GM12878 (cell line): Measurements from ENCODE around the gene MYO7A. TPM values are rescaled to one million over a fixed set of nuclear protein-coding genes. Genes with fewer than 3 reads are reported as not detected.

Experiments used
- ATAC-seq: fragments of 200-7000 bp; cut with Tn5 transposase; 3 replicates; pipeline ENCODE4 v1.9.1; 2020; ENCODE audit warnings: mild to moderate bottlenecking, moderate library complexity
- BruUV-seq: library from RNA; stranded (reverse); fragments of 400-500 nt; replicated peaks from 2 replicates; lab custom pipeline; 2021; lab: Mats Ljungman, UMichigan
- CTCF ChIA-PET: fragments of 300-600 bp; sonication (Branson Sonifier 250); formaldehyde crosslinking; extraction: SDS; loops from one replicate; lab custom pipeline; 2021; ENCODE audit warnings: inconsistent platforms; lab: Yijun Ruan, JAX
- POLR2A ChIA-PET: fragments of 350-600 bp; formaldehyde crosslinking; extraction: SDS; loops from one replicate; lab custom pipeline; 2021; ENCODE audit warnings: inconsistent platforms; lab: Charles Lee
- RAD21 ChIA-PET: fragments of 300-600 bp; sonication (Branson Sonifier 250); formaldehyde crosslinking; loops from one replicate; lab custom pipeline; 2023; ENCODE audit warnings: antibody characterized with exemption; ENCODE audit not compliant: unreplicated experiment; lab: Charles Lee
- SMC1A ChIA-PET: fragments of 300-600 bp; sonication (Branson Sonifier 250); formaldehyde crosslinking; loops from one replicate; lab custom pipeline; 2023; ENCODE audit not compliant: unreplicated experiment, uncharacterized antibody; lab: Charles Lee
- DNase-seq: peaks from one replicate; pipeline ENCODE4 v3.0.0-alpha.2; 2011; ENCODE audit warnings: low read depth, low spot score
- FAIRE-seq: peaks from 3 replicates; lab custom pipeline; 2011; peaks lifted over from hg19 to GRCh38; lab: Jason Lieb, UNC
- H2AFZ ChIP-seq: 2 replicates; pipeline ENCODE4 v1.6.0; 2011; ENCODE audit warnings: low read depth, low read length, control low read depth; ENCODE audit not compliant: control insufficient read depth
- H3K27ac ChIP-seq: 2 replicates; pipeline ENCODE4 v1.5.1; 2011; ENCODE audit warnings: control low read depth; ENCODE audit not compliant: control insufficient read depth, insufficient read depth
- H3K27me3 ChIP-seq, 2 experiments: replicated peaks in 1 of 2; 2 replicates each; pipeline versions ENCODE4 v1.6.0 to v1.6.1; 2011; ENCODE audit warnings: low read length in 1 of 2; ENCODE audit not compliant: control insufficient read depth in 2 of 2, insufficient read depth in 2 of 2
- H3K36me3 ChIP-seq, 2 experiments: 2 replicates each; pipeline ENCODE4 v1.5.1; 2011; ENCODE audit warnings: low read length in 1 of 2; ENCODE audit not compliant: control insufficient read depth in 2 of 2, insufficient read depth in 2 of 2
- H3K4me1 ChIP-seq: 2 replicates; pipeline ENCODE4 v1.6.1; 2011; ENCODE audit warnings: mild to moderate bottlenecking, low read length, moderate library complexity, mixed read lengths; ENCODE audit not compliant: control insufficient read depth, insufficient read depth
- H3K4me2 ChIP-seq: 2 replicates; pipeline ENCODE4 v1.6.0; 2011; ENCODE audit warnings: control low read depth; ENCODE audit not compliant: control insufficient read depth, insufficient read depth
- H3K4me3 ChIP-seq: fragments of 200-600 bp; sonication (generic); 2 replicates; pipeline ENCODE4 v1.5.1; 2016
- H3K79me2 ChIP-seq: 2 replicates; pipeline ENCODE4 v1.6.0; 2011; ENCODE audit warnings: low read length; ENCODE audit not compliant: control insufficient read depth, insufficient read depth
- H3K9ac ChIP-seq: 2 replicates; pipeline ENCODE4 v1.8.0; 2011; ENCODE audit warnings: low read length, control low read depth, mixed read lengths; ENCODE audit not compliant: control insufficient read depth, insufficient read depth
- H3K9me3 ChIP-seq: replicated peaks from 3 replicates; pipeline ENCODE4 v1.5.1; 2011; ENCODE audit warnings: mild to moderate bottlenecking, low read length; ENCODE audit not compliant: control insufficient read depth, insufficient read depth
- H4K20me1 ChIP-seq: 2 replicates; pipeline ENCODE4 v1.6.0; 2011; ENCODE audit not compliant: control insufficient read depth, insufficient read depth
- ATF3 ChIP-seq: IDR thresholded peaks from 2 replicates; pipeline ENCODE4 v1.6.1; 2011; ENCODE audit warnings: low read depth, mild to moderate bottlenecking, low read length, moderate library complexity, borderline replicate concordance; ENCODE audit errors: extremely low read depth
- CREM ChIP-seq: IDR thresholded peaks from 2 replicates; pipeline ENCODE4 v1.6.1; 2014; ENCODE audit warnings: antibody characterized with exemption, low read depth
- DPF2 ChIP-seq: fragments of 450-650 bp; IDR thresholded peaks from 2 replicates; pipeline ENCODE4 v1.6.1; 2017; ENCODE audit warnings: mild to moderate bottlenecking
- E2F8 ChIP-seq: fragments of 450-650 bp; IDR thresholded peaks from 2 replicates; pipeline ENCODE4 v1.6.1; 2018; ENCODE audit warnings: mild to moderate bottlenecking, low read depth, moderate library complexity; ENCODE audit not compliant: partially characterized antibody
- IKZF1 ChIP-seq: fragments of 450-650 bp; conservative IDR thresholded peaks from 2 replicates; pipeline ENCODE4 v1.6.1; 2017; ENCODE audit warnings: antibody characterized with exemption, mild to moderate bottlenecking
- IKZF2 ChIP-seq, 2 experiments: fragments of 450-650 bp; IDR thresholded peaks; 2 replicates each; pipeline ENCODE4 v1.6.1; 2017; ENCODE audit warnings: mild to moderate bottlenecking in 2 of 2, moderate library complexity in 2 of 2
- JUND ChIP-seq: IDR thresholded peaks from 2 replicates; pipeline ENCODE4 v1.6.1; 2012; ENCODE audit warnings: low read depth, mild to moderate bottlenecking, low read length, improper control_type of control experiment, moderate library complexity
- LARP7 ChIP-seq: fragments of 450-650 bp; IDR thresholded peaks from 2 replicates; pipeline ENCODE4 v1.6.1; 2017; ENCODE audit warnings: mild to moderate bottlenecking
- MEF2A ChIP-seq: IDR thresholded peaks from 2 replicates; pipeline ENCODE4 v1.6.1; 2011; ENCODE audit warnings: low read depth, mild to moderate bottlenecking, low read length, moderate library complexity; ENCODE audit not compliant: insufficient read depth
- NR2F1 ChIP-seq: fragments of 450-650 bp; conservative IDR thresholded peaks from 2 replicates; pipeline ENCODE4 v1.6.1; 2017; ENCODE audit warnings: mild to moderate bottlenecking
- SIX5 ChIP-seq: IDR thresholded peaks from 2 replicates; pipeline ENCODE4 v1.6.1; 2011; ENCODE audit warnings: mild to moderate bottlenecking, low read depth, low read length, moderate library complexity; ENCODE audit not compliant: severe bottlenecking
- SMAD1 ChIP-seq: fragments of 450-650 bp; IDR thresholded peaks from 2 replicates; pipeline ENCODE4 v1.6.1; 2018; ENCODE audit warnings: mild to moderate bottlenecking, low read depth; ENCODE audit not compliant: partially characterized antibody
- WRNIP1 ChIP-seq: IDR thresholded peaks from 2 replicates; pipeline ENCODE4 v1.6.1; 2011; ENCODE audit warnings: low read depth, low read length, improper control_type of control experiment, borderline replicate concordance
- ZNF24 ChIP-seq: fragments of 450-650 bp; IDR thresholded peaks from 2 replicates; pipeline ENCODE4 v1.6.1; 2017; ENCODE audit warnings: antibody characterized with exemption, mild to moderate bottlenecking
- WGBS: methylation state at CpG from one replicate; pipeline ENCODE4 v1.1.6; 2016; ENCODE audit warnings: low lambda C conversion rate; ENCODE audit not compliant: insufficient replicate concordance, insufficient coverage; ENCODE audit errors: missing lambda C conversion rate; 5-methylcytosine and 5-hydroxymethylcytosine counted together
- in situ Hi-C: fragments of 300-500 bp; cut with MboI; formaldehyde crosslinking; loops from 9 replicates; pipeline ENCODE4 v1.14.3; 2018; ENCODE audit warnings: mixed read lengths
- intact Hi-C: fragments of 100-400 bp; cut with micrococcal nuclease; formaldehyde crosslinking; loops from one replicate; pipeline ENCODE4 v1.14.2; 2022; ENCODE audit not compliant: unreplicated experiment
- polyA plus RNA-seq, 11 experiments: library from polyadenylated mRNA; depleted of rRNA in 4 of 11; unstranded in 6 of 11; stranded (reverse) in 5 of 11; fragments of >200 nt; fragmentation: Nextera tagmentation in 4 of 11; fragmentation: Illumina TruSeq in 1 of 11; extraction: Ambion mirVana in 4 of 11; extraction: Trizol in 1 of 11; gene quantifications; 1 replicate in 1 of 11; 2 replicates in 10 of 11; pipeline versions ENCODE4 v1.2.1 to v1.2.3, GENCODE V29; 2011 to 2016; ENCODE audit warnings: inconsistent platforms in 2 of 11, missing spikeins in 2 of 11, low read depth in 1 of 11
- total RNA-seq, 4 experiments: library from RNA; depleted of rRNA in 3 of 4; stranded (reverse); fragments of >200 nt in 3 of 4; fragmentation: Illumina TruSeq in 1 of 4; extraction: Trizol in 1 of 4; gene quantifications; 2 replicates each; pipeline versions ENCODE4 v1.2.1 to v1.2.3, GENCODE V29; 2013 to 2021

MYO7A gene
- total and polyA plus RNA-seq, 10 of the 15 experiments (the other 5 are each of a cell fraction or from before 2014, with no cell fraction given): 0.01 to 0.21 (median 0.04) TPM; not detected in 6

GRCh38 chr11:77176996-77177395 lies 49.0 kb downstream of the MYO7A start (continued):
- TF ChIP-seq NR2F1: no peak
- no peak for TF ChIP-seq IKZF1

- no TSS peak for BruUV-seq
- H3K4me2 ChIP-seq: no peak overlapping the region
- no peaks in the 10 kb centered on the region for H3K79me2 ChIP-seq
- ChIA-PET CTCF (no interaction called here), SMC1A (no interaction called here), POLR2A (no interaction called here), RAD21 (no interaction called here)
- FAIRE-seq (no peak), DNase-seq (no peak), ATAC-seq (no peak)
- H3K36me3 ChIP-seq: no peaks in the 10 kb centered on the region
- no peak overlapping the region for H2AFZ ChIP-seq
- WGBS: 42% methylated on average over 4 of the region's 4 CpGs
- no peak overlapping the region for H3K27ac ChIP-seq
- intact Hi-C loops (no loop called here), in situ Hi-C loops (no loop called here)
- H3K9me3 ChIP-seq: no peaks in the 10 kb centered on the region
- H3K9ac ChIP-seq: no peak overlapping the region
- no peak overlapping the region for H3K4me3 ChIP-seq
- TF ChIP-seq SMAD1 (no peak), MEF2A (no peak), WRNIP1 (no peak), IKZF2 (IDR thresholded peaks at IDR 0.05) (no peak), LARP7 (no peak)
- no peaks in the 10 kb centered on the region for H4K20me1 ChIP-seq
- H3K4me1 ChIP-seq: peaks cover 7% of the 10 kb centered on the region
- peaks cover 0 to 4% of the 10 kb centered on the region in 2 experiments; a peak in 1 of 4 replicates for H3K27me3 ChIP-seq
Measured at GRCh38 chr11:77178150-77178549, 50.1 kb downstream of the MYO7A start.

GRCh38 chr11:77179048-77179447 lies 51.0 kb downstream of the MYO7A start:
- no peak overlapping the region for H3K4me3 ChIP-seq
- TF ChIP-seq ZNF24 (no peak), CREM (no peak), SIX5 (no peak), E2F8 (no peak), DPF2 (no peak), ATF3 (no peak), JUND (no peak)
- H3K27ac ChIP-seq: no peak overlapping the region
- BruUV-seq: no TSS peak
- peaks cover 7% of the 10 kb centered on the region for H3K4me1 ChIP-seq
- SMC1A ChIA-PET: no interaction called here
- no peaks in the 10 kb centered on the region for H4K20me1 ChIP-seq
- H3K9me3 ChIP-seq: no peaks in the 10 kb centered on the region
- POLR2A ChIA-PET: no interaction called here
- no peaks in the 10 kb centered on the region for H3K36me3 ChIP-seq
- no peak overlapping the region for H3K4me2 ChIP-seq
- peaks cover 0 to 4% of the 10 kb centered on the region in 2 experiments; a peak in 2 of 4 replicates for H3K27me3 ChIP-seq
- CTCF ChIA-PET: interaction anchor here (1.1 kb wide), 1 partner anchor 52 kb away, joined by 3 read pairs; no protein-coding TSS in a partner anchor
- 17% methylated on average over 5 of the region's 5 CpGs for WGBS
- no peaks in the 10 kb centered on the region for H3K79me2 ChIP-seq
- ATAC-seq (no peak), DNase-seq (no peak), FAIRE-seq (no peak)
- in situ Hi-C loops (no loop called here), intact Hi-C loops (no loop called here)
- RAD21 ChIA-PET: no interaction called here
- H2AFZ ChIP-seq: no peak overlapping the region
- H3K9ac ChIP-seq: no peak overlapping the region
